Dedifferentiated amniotic fluid mesenchymal stem cell (primary cell): ENCODE data around the gene PNLDC1.
A peak's percentile ranks its signal among the peaks of the same experiment; 100 is the strongest.

Experiments
- DNase-seq: peaks from one replicate; pipeline ENCODE4 v3.0.0-alpha.2; 2016; ENCODE audit errors: extremely low spot score

Gene PNLDC1, protein sequence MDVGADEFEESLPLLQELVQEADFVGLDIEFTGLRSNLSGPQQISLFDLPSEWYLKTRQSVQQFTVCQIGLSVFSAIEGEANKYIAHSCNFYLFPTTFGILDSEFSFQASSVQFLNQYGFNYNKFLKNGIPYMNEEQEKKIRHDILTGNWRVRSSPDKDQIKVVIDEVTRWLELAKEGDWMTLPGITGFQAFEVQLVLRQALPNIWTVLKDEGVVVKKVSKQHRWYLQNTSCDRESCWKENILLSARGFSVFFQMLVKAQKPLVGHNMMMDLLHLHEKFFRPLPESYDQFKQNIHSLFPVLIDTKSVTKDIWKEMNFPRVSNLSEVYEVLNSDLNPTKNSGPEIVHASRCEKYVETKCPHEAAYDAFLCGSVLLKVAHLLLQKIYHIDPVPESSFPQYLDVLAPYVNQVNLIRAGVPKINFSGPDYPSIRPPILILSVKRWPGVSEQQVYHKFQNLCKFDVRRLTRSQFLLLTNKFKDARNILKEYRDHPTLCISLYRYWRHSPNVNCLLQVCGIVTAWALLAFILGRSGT

DNA sequence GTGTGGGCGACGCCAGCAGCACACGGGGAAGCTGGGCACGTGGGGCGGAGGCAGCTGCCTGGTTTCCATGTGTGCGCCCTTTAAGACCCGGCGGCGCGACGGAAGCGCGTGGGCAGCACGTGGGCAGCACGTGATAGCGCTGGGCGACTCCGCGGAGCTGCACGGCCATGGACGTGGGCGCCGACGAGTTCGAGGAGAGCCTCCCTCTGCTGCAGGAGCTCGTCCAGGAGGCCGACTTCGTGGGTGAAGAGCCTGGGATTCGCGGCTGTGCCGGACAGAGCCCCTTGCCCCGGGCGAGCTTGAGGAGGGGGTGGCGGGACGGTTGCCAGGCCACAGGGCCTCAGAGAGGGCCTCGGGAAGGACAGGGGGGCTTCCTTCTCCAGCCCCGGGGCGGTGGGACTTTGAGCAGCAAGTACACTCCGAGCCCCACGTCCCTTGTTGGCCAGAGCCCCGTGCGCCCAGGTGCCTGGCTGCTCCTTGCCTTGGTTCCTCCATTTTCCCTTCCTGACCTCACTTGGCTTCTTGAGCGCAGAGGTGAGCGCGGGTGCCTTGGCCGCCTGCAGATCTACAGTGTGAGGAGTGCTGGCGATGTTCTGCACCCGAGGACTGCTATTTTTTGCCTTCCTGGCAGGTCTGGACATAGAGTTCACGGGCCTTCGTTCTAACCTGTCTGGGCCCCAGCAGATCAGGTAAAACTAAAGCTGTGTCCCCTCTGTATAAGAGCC, at the start of gene PNLDC1:
Gene PNLDC1, plus strand, starts transcription at position 136 of the 725 bp plus-strand sequence. Its CDS starts 32 bp downstream, at position 168.
- DNase-seq = no peak

DNA sequence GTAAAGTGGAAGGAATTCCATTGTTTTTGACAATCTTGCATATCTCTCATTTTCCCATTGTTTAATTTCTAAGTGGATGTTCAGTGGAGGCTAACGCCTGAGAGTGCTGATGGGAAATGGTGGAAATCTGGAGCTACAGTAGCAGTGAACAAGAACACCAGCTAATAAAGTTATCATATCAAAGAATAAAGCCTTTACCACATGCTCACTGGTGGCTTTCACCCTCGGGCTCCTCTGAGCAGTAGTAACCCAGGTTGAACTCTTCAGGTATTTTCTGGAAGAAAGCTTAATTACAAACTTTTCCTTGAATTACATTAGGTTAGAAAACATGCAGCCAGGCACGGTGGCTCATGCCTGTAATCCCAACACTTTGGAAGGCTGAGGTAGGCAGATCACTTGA, 48.6 kb upstream of the PNLDC1 start:
- DNase-seq = no peak

DNA sequence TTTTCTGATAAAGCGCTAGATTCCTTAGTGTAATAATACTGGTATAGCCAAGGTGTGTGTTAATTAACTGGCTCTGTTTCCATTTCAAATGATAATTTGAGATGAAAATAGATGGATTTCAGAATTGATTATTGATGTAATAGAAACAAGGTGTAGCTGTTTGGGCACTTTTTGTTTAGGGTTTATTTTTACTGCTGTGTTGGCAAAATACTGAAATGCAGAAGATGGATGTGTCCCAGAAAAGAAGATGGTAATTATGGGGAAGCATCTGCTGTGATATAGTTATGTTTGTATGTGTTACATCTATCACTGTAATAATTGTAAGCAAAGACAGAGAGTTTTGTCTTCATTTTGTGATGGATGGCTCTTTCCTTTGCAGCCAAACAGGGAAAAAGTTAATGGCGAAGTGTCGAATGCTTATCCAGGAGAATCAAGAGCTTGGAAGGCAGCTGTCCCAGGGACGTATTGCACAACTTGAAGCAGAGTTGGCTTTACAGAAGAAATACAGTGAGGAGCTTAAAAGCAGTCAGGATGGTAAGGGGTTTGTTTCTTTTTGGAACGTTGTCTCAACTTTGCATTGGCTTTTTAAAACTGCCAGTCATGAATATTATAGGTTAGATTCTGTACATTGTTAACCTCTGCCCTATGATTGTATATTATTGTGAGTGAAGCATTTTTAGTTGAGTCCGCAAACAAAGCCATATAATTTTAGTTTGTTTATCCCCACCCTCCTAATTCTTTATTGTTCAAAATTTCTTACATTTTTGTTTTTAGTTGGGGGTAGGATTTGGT, 46.8 kb upstream of the PNLDC1 start:
- no peak for DNase-seq

DNA sequence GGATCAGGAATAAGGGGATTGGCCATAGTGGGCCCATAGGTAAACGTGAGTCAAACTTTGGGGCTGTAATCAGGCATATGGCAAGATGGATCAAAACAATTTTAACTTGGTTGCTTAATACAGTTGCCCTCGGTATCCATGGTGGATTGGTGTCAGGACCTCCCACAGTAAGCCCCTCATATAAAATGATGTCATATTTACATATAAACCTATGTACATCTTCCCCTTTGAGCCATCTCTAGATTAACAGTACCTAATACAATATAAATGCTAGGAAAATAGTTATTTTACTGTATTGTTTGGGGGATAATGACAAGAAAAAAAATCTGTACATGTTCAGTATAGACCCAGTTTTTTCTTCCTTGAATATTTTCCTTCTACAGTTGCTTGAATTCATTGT, 45.7 kb upstream of the PNLDC1 start:
- DNase-seq = no peak

DNA sequence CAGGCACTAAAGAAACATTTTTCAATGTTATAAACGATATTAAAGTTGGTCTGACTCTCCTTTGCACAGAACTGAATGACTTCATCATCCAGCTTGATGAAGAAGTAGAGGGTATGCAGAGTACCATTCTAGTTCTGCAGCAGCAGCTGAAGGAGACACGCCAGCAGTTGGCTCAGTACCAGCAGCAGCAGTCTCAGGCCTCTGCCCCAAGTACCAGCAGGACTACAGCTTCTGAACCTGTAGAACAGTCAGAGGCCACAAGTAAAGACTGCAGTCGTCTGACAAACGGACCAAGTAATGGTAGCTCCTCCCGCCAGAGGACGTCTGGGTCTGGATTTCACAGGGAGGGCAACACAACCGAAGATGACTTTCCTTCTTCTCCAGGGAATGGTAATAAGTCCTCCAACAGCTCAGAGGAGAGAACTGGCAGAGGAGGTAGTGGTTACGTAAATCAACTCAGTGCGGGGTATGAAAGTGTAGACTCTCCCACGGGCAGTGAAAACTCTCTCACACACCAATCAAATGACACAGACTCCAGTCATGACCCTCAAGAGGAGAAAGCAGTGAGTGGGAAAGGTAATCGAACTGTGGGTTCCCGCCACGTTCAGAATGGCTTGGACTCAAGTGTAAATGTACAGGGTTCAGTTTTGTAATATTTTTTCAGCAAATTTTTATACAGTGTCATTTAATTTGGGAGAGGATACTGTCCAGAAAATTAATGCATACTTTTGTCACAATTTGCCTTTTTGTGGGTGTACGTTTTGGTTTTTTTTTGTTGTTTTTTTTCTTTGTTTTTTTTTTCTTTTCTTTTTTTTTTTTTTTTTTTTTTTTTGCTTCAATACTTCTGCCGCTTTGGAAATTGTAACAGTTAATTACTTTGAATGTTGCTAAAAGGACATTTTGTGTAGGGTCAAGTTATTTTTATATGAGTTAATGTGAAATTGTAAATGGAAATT, 44.8 kb upstream of the PNLDC1 start:
- DNase-seq = no peak

DNA sequence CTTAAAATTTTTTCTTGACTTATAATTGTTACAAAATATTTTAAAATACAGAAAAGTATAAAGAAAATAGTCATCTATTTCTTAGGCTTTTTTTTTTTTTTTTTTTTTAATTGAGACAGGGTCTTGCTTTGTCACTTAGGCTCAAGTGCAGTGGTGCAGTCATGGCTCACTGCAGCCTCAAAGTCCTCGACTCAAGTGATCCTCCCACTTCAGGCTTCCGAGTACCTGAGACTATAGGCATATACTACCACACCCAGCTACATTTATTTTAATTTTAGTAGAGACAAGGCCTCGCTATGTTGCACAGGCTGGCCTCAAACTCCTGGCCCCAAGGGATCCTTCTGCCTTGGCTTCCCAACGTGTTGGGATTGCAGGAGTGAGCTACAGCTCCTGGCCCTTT, 43.6 kb upstream of the PNLDC1 start:
- DNase-seq = no peak

DNA sequence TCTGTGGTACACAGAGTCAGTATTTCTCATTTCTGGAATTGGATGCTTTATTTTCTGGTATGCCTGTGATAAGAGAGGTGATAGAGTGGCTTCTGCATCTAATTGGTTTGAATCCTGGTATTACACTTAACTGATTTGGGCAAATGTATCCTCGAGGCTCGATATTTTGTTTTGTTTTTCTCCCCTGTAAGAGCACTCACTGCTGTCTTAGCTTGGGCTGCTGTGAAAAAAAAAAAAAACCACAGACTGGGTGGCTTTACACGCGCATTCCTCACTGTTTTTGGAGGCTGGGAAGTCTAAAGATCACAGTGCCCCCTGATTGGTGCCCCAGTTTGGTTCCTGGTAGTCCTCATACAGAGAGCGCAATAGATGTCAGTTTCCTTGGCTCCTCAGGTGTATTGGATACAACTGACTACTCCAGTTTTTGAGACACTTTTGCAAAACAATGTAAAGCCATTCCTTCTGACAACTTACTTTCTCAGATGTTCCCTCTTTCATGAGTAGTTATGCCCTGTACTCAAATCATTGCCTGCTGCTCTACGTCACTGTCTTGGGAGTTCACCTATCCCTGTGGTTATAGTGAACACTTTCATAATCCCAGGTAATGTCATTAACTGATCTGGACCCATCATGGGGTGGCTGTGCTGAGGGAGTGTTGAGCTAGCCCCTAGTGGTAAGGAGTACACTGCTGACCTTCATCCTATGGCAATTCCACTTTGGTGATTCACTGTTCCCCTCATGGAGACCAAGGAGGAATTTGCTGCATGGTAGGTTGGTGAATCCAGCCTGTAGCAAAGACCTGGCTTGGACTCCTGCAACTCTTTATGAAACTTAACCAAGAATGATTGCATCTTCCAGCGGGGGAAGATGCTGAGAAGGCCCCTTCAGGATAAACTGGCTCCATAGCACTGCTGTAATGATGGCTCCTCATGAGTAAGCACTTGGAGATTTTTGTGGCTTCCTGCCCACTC, 41.8 kb upstream of the PNLDC1 start:
- no peak for DNase-seq

DNA sequence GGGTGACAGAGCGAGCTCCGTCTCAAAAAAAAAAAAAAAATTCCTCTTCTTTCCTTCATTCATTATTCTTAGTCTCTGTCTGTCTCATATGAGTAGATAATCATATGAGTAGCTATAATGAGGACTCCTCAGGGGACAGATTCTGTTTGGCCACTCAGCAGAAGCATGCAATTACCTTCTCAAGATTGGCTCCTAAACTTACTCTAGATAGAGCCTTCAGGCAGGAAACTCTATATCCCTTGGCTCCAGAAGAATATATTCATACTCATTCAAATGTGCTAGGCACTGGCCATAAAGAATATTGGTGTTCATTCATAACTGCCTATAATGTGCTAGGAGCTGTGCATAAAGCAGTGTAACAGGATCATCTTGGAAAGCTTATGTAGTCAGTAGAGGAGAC, 40.4 kb upstream of the PNLDC1 start:
- DNase-seq = no peak

DNA sequence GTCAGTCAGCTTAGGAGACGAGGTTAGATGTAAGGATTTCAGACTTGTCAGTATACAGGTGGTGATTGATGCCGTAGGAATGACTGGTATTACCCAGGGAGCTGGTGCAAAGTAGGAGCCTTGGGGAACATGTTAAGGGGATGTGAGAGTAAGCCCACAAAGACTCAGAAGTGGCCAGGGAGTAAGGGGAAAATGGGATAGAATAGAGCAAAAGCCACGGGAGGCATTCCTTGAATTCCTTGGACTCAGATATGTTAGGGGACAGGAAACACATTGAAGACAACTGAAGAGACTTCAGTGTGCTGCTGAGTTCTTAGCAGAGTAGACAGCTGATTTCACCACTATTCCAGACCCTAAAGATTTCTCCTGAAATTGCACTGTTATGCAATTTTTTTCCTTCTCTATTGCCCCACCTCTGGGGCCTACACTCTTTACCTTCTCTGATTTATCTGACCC, 39.4 kb upstream of the PNLDC1 start:
- peak; percentile 16 for DNase-seq

DNA sequence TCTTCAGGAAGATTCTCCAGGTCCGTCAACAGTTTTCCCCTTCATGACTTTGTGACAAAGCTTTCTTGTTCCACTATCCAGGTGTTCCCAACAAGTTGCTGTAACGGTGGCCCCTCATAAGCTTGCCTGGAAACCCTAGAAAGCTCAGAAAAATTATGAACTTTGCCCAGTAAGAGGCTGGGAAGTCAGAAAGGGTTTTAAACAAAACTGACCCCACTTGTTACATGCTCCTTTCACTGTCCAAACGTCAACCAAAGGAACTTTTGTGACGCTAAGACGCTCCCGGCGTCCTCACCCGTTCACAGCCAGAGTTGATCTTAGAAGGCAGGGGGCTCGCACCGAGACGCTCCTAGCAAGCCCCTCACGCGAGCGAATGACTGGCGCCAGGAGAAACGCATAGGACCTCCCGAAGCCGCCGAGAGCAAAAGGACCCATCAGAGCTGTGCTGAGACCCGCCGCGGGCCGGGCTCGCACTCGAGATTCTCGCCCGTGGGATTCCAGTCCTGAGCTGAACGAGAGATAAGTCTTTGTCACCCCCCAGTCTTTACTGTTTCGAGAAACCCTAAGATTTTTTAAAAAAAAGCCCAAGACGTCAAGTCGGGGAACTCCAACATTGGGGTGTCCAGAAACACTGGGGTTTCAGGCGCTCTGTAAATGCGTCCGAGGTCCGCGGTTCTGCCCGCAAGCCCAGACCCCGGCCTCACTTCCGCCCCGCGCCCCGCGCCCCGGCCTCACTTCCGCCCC, 38.8 kb upstream of the PNLDC1 start:
- DNase-seq = no peak

DNA sequence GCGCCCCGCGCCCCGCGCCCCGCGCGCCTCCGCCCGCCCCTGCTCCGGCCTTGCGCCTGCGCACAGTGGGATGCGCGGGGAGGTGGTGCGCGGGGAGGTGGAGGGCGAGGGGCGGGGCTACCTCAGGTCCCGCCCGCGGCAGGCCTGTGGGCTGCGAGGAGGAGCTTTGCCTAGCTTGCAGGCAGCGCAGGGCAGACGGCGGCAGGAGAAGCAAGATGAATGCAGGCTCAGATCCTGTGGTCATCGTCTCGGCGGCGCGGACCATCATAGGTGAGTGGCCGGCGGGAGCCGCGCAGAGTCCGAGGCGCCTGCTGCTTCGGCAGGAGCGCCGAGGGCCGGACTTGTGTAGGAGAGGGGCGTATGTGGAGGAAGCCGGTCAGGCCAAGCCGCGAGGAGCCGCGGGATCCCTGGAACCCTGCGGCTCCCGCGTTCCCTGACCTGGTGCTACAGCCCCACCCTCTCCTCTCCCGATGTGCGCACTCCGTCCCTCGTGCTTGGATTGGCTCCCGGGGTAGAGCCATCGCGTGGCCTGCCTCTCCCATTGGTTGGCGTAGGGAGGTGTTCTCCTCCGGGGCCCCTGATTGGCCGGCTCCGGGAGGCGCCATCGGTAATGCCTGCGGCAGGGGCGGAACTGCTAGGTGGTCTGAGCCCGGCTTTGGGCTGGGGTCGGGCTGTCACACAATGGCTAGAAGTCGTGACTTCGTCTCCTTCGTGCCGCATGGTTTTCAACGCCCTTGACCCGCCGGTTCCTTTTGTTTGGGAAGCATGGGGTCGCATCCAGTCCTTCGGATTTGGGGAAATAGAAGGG, 38.0 kb upstream of the PNLDC1 start, which contains the start of gene ACAT2:
Gene ACAT2, plus strand, starts transcription at position 173 of the 808 bp plus-strand sequence. Its CDS starts 43 bp downstream, at position 216.
- peak; percentile 92 for DNase-seq

DNA sequence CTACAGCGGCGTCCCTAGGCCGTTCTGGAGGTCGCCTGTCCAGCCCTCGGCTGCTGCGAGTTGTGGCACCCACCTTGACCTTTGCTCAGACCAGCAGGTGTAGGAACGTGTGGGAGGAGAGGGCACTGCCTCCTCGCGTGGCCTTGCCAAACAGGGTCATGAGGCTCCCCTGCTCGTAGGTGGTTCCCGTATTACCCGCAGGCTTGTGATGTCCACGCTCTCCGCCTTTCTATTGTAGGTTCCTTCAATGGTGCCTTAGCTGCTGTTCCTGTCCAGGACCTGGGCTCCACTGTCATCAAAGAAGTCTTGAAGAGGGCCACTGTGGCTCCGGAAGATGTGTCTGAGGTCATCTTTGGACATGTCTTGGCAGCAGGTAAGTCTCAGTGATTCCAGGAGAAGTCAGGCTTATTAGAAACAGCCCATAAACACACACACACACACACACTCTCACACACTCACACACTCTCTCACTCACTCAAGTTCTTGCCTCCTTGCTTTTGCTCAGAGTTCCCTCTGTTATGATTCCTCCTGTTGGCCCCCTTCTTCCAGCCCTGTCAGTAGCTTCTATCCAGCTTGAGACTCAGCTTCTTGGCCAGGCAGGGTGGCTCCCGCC, 37.3 kb upstream of the PNLDC1 start:
- DNase-seq = no peak

DNA sequence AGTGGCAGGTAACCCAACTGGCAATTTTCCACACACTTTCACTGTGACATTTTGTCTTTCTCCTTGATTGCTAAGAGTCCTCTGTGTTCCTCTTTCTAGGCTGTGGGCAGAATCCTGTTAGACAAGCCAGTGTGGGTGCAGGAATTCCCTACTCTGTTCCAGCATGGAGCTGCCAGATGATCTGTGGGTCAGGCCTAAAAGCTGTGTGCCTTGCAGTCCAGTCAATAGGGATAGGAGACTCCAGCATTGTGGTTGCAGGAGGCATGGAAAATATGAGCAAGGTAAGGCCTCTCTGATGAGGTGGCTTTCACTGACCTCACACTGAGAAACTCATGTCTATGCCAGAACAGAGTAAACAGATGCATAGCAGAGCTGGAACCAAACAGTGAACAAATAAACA, 33.2 kb upstream of the PNLDC1 start:
- no peak for DNase-seq

DNA sequence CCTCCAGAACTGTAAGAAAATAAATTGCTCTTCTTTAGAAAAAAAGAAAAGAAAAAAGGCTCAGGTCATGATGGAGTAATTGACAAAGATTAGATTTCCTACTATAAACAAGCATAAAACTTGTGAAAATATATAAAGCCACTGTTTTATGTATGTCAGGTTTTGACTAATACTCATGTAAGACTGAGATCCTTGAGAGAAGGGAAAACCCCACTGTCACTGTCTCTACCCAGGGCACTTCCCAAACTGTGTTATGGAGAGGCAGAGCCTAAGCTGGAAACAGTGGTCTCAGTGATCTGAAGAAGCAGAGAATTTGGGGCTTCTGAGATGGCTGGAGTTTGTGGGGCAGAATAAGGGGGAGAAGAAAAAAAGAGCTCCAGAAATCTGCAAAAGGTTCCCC, 30.6 kb upstream of the PNLDC1 start:
- DNase-seq = no peak

DNA sequence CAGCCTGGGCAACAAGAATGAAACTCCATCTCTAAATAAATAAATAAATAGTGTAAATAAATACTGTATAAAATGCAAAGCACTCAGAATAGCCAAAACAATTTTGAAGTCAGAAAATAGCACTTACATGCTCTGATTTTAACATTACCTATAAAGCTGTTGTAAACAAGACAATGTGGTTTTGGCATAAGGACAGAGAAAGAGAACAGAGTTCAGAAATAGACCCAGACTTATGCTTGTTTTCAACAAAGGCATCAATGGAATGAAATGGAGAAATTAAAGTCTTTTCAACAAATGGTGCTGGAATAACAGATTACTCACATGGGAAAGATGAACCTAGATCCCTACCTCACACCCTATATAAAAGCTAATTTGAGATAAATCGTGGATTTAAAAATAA, 27.9 kb upstream of the PNLDC1 start:
- DNase-seq = no peak

DNA sequence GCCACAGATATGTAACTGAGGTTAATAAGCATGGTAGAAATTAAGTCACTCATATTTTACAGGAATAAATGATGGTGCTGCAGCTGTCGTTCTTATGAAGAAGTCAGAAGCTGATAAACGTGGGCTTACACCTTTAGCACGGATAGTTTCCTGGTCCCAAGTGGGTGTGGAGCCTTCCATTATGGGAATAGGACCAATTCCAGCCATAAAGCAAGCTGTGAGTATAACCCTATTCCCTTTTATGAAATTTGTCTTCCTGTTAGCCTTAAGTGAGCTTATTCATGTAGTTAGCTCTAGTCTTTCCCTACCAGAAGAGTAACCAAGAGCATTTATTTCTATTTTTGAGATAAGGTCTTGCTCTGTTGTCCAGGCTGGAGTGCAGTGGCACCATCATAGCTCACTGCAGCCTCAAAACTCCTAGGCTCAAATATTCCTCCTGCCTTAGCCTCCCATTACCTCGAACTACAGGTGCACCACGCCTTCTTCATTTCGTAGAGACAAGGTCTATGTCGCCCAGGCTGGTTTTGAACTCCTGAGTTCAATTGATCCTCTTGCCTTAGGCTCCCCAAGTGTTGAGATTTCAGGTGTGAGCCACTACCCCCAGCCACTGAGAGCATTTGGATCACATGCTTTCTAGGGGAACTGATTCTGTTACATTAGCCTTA, 22.7 kb upstream of the PNLDC1 start:
- DNase-seq = no peak

DNA sequence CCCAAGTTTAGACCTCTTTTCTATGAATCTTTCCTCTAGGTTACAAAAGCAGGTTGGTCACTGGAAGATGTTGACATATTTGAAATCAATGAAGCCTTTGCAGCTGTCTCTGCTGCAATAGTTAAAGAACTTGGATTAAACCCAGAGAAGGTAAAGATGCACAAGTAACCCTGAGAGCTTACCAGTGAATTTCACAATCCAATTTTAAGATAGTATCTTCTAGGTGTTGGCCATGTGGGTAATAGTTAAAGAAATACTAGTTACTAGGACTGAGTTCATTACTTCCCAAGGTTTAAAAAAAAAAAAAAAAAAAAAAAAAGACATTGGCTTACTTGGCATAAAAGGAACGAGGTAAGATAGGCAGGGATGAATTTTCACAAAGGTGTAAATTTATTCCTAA, 21.9 kb upstream of the PNLDC1 start:
- DNase-seq = no peak
